Bronchial epithelial cell (primary cell): Measurements from ENCODE around the gene MBP. TPM values are rescaled to one million over a fixed set of nuclear protein-coding genes. Genes with fewer than 3 reads are reported as not detected.

Source experiments
- DNase-seq: peaks from one replicate; pipeline ENCODE4 v3.0.0-alpha.2; 2010; ENCODE audit warnings: low read depth
- FAIRE-seq: peaks from 2 replicates; lab custom pipeline; 2011; peaks lifted over from hg19 to GRCh38; lab: Jason Lieb, UNC
- H3K27me3 ChIP-seq: 2 replicates; pipeline ENCODE4 v1.5.1; 2011; ENCODE audit warnings: low read length; ENCODE audit not compliant: control insufficient read depth, insufficient read depth
- H3K36me3 ChIP-seq: 2 replicates; pipeline ENCODE4 v1.5.1; 2011; ENCODE audit warnings: low read length; ENCODE audit not compliant: control insufficient read depth, insufficient read depth
- H3K4me3 ChIP-seq: 2 replicates; pipeline ENCODE4 v1.5.1; 2011; ENCODE audit warnings: mild to moderate bottlenecking, low read depth, low read length, control low read depth
- CTCF ChIP-seq: IDR thresholded peaks from 2 replicates; pipeline ENCODE4 v1.5.1; 2011; ENCODE audit warnings: mild to moderate bottlenecking, moderate library complexity, low read length, control low read depth, inconsistent platforms; ENCODE audit not compliant: insufficient read depth, severe bottlenecking
- total RNA-seq: library from RNA; depleted of rRNA; stranded (reverse); fragments of >200 nt; gene quantifications from 2 replicates; pipeline ENCODE4 v1.2.1, GENCODE V29; 2014

Gene MBP
- total RNA-seq, 1 donor from 2014 or later, result 26.6 TPM

- peaks cover 1% of the 10 kb centered on the region for H3K36me3 ChIP-seq
Measured at GRCh38 chr18:77063260-77063659, 69.3 kb downstream of the MBP start.

GRCh38 chr18:77062518-77063003 is 70.0 kb downstream of the MBP start:
- DNase-seq (no peak), FAIRE-seq (peak; percentile 82)
- Histone ChIP-seq H3K36me3 (peaks cover 1% of the 10 kb centered on the region), H3K27me3 (no peaks in the 10 kb centered on the region), H3K4me3 (no peak overlapping the region)
- TF ChIP-seq CTCF, result no peak

More at GRCh38 chr18:77063260-77063659, 69.3 kb downstream of the MBP start:
- DNase-seq (peak; percentile 91), FAIRE-seq (no peak)
- Histone ChIP-seq H3K4me3 (no peak overlapping the region), H3K27me3 (no peaks in the 10 kb centered on the region)
- no peak for TF ChIP-seq CTCF

GRCh38 chr18:77061946-77062517 is 70.6 kb downstream of the MBP start:
- Histone ChIP-seq H3K27me3 (no peaks in the 10 kb centered on the region), H3K36me3 (peaks cover 1% of the 10 kb centered on the region), H3K4me3 (no peak overlapping the region)
- DNase-seq, result no peak
- FAIRE-seq, result no peak
- TF ChIP-seq CTCF, result peak; percentile 35

- FAIRE-seq (no peak), DNase-seq (peak; percentile 88)
- H3K4me3 ChIP-seq, result no peak overlapping the region
Measured at GRCh38 chr18:77061281-77061945, 71.2 kb downstream of the MBP start.

GRCh38 chr18:77060151-77060550 is 72.4 kb downstream of the MBP start:
- Histone ChIP-seq H3K36me3 (peaks cover 1% of the 10 kb centered on the region), H3K27me3 (no peaks in the 10 kb centered on the region), H3K4me3 (no peak overlapping the region)
- no peak for FAIRE-seq
- DNase-seq, result no peak
- no peak for TF ChIP-seq CTCF

More at GRCh38 chr18:77061281-77061945, 71.2 kb downstream of the MBP start:
- Histone ChIP-seq H3K27me3 (no peaks in the 10 kb centered on the region), H3K36me3 (peaks cover 1% of the 10 kb centered on the region)
- TF ChIP-seq CTCF, result no peak
